Prostate gland (tissue), 2 donors: ENCODE data around the gene TFAP2A. TPM values are rescaled to one million over a fixed set of nuclear protein-coding genes. Genes with fewer than 3 reads are reported as not detected.

Source experiments
- DNase-seq: peaks from one replicate; pipeline ENCODE4 v3.0.0-alpha.2; 2019; ENCODE audit warnings: low spot score
- H3K27ac ChIP-seq, 2 donors: fragments of 200-600 bp; sonication (generic); 2 replicates each; pipeline ENCODE4 v1.5.1; 2017 to 2019
- H3K27me3 ChIP-seq: fragments of 200-600 bp; sonication (generic); replicated peaks from 2 replicates; pipeline ENCODE4 v1.5.1; 2019; ENCODE audit not compliant: insufficient read depth
- H3K36me3 ChIP-seq, 2 donors: fragments of 200-600 bp; sonication (generic); 1 replicate in 1 of 2; 2 replicates in 1 of 2; pipeline versions ENCODE4 v1.5.1 to v1.8.1; 2017 to 2019
- H3K4me1 ChIP-seq: fragments of 200-600 bp; sonication (generic); replicated peaks from 2 replicates; pipeline ENCODE4 v1.5.1; 2019
- H3K4me3 ChIP-seq, 2 donors: fragments of 200-600 bp; sonication (generic); 2 replicates each; pipeline ENCODE4 v1.5.1; 2017 to 2019
- H3K9me3 ChIP-seq: fragments of 200-600 bp; sonication (generic); 2 replicates; pipeline ENCODE4 v1.5.1; 2017
- POLR2A ChIP-seq: fragments of 450-650 bp; IDR thresholded peaks from one replicate; pipeline ENCODE4 v1.6.1; 2016; ENCODE audit warnings: antibody characterized with exemption, mild to moderate bottlenecking
- POLR2AphosphoS5 ChIP-seq: sonication (generic); formaldehyde crosslinking; IDR thresholded peaks from one replicate; pipeline ENCODE4 v1.6.1; 2017; ENCODE audit warnings: antibody characterized with exemption
- WGBS: methylation state at CpG from one replicate; pipeline ENCODE4 v1.1.5; 2018; 5-methylcytosine and 5-hydroxymethylcytosine counted together
- intact Hi-C: fragments of 100-400 bp; cut with DNase I; formaldehyde crosslinking; loops from one replicate; pipeline ENCODE4 v1.14.2; 2022
- total RNA-seq, 2 donors: library from RNA; depleted of rRNA; stranded (reverse); fragments of >200 nt; gene quantifications; one replicate each; pipeline ENCODE4 v1.1.0, GENCODE V29; 2016
- TF ChIP-seq, protein P1 (sequence below), 4 experiments: fragments of 200-600 bp in 2 of 4; fragments of 450-650 bp in 2 of 4; sonication (generic) in 2 of 4; IDR thresholded peaks; 1 replicate in 3 of 4; 2 replicates in 1 of 4; pipeline ENCODE4 v1.5.1; 2016 to 2019; ENCODE audit warnings: antibody characterized with exemption in 4 of 4, mild to moderate bottlenecking in 2 of 4, moderate library complexity in 2 of 4

Gene TFAP2A
- total RNA-seq, 2 donors from 2014 or later, result 16.0 to 20.4 TPM

DNA sequence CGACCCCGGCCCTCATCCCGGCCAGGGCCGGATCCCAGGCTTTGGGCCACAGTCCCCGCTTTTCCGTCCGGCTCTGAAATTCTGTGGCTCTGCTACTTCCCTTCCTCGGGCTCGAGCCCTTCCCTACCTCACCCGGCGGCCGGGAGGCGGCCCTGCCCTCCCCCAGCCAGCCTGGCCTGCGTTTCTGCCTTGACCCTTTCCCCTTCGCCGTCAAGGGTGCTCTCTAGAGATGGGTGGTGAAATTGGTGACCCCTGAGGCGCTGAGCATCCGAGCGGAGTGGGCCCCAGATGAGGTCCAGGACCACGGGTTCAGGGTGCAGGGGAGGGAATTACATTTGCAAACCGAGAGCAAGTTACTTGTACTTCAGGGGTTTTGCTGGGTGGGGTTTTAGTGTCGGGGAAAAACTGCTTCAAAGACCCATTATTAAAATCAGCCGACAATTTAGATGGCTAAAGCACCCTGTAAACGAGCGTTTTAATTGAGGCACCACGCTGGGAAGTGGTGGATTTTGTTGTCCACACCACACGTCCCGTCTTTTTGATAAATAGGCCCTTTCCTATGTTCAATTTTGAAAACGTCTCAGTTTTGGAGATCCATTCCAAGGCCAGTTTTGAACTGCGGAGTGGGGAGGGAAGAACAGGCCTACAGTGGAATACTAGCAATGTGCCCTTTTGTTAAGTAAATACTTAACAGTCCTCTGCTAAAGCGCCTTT is 9.9 kb downstream of the TFAP2A start:
- DNase-seq, result no peak

DNA sequence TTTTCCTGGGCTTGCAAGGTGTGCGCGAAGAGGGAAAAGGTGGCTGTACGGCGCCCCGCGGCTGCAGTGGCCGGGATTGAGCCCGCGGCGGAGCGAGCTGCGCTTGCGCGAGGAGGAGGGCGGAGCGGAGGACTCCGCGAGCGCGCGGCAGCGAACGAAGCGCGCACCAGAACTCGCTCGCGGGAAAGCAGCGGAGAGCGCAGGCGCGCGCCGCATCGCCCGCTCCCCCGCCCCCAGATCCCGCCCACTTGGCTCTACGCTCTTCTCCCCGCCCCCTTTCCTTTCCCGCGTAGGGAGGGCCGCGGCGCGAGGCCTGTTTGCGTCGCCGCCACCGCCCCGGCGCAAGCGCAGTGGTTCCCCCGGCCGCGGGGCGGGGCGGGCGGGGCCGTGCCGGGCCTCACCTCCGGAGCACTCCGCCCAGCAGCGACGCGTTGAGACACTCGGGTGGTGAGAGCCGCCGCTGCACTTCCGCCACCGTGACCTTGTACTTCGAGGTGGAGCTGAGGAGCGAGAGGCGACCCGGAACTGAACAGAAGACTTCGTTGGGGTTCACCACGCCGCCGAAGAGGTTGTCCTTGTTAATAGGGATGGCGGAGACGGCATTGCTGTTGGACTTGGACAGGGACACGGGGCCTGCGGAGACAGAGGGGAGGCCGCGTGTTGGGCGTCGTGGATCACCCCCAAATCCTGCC is 10.6 kb downstream of the TFAP2A start:
- peak; percentile 91 for DNase-seq
- Histone ChIP-seq H3K27ac (peak overlapping the region; percentile 87 to 94), H3K27me3 (no peaks in the 10 kb centered on the region), H3K4me1 (peaks cover 5% of the 10 kb centered on the region), H3K9me3 (no peaks in the 10 kb centered on the region), H3K36me3 (no peaks in the 10 kb centered on the region), H3K4me3 (peak overlapping the region; percentile 22 to 40)
- peak; percentile 81 for TF ChIP-seq POLR2AphosphoS5
- TF ChIP-seq POLR2A, result peak; percentile 90
- TF ChIP-seq, protein P1, sequence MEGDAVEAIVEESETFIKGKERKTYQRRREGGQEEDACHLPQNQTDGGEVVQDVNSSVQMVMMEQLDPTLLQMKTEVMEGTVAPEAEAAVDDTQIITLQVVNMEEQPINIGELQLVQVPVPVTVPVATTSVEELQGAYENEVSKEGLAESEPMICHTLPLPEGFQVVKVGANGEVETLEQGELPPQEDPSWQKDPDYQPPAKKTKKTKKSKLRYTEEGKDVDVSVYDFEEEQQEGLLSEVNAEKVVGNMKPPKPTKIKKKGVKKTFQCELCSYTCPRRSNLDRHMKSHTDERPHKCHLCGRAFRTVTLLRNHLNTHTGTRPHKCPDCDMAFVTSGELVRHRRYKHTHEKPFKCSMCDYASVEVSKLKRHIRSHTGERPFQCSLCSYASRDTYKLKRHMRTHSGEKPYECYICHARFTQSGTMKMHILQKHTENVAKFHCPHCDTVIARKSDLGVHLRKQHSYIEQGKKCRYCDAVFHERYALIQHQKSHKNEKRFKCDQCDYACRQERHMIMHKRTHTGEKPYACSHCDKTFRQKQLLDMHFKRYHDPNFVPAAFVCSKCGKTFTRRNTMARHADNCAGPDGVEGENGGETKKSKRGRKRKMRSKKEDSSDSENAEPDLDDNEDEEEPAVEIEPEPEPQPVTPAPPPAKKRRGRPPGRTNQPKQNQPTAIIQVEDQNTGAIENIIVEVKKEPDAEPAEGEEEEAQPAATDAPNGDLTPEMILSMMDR (IDR thresholded peaks at IDR 0.05), result peak; percentile 38 to 88 (median 66)
- intact Hi-C loops, result no loop called here
- WGBS, result under 1% methylated on average over 75 of the region's 87 CpGs

More for the DNA sequence above, 9.9 kb downstream of the TFAP2A start:
- peak overlapping the region; percentile 87 to 94 for H3K27ac ChIP-seq
- WGBS, result 23% methylated on average over 31 of the region's 31 CpGs
- intact Hi-C loops, result no loop called here
- H3K4me1 ChIP-seq, result peaks cover 5% of the 10 kb centered on the region
- H3K4me3 ChIP-seq, result peak overlapping the region; percentile 22 to 40
- H3K27me3 ChIP-seq, result no peaks in the 10 kb centered on the region
- H3K36me3 ChIP-seq, result no peaks in the 10 kb centered on the region
- no peaks in the 10 kb centered on the region for H3K9me3 ChIP-seq
- TF ChIP-seq POLR2A, result no peak
- TF ChIP-seq, protein P1 (IDR thresholded peaks at IDR 0.05), result no peak
- TF ChIP-seq POLR2AphosphoS5, result no peak

DNA sequence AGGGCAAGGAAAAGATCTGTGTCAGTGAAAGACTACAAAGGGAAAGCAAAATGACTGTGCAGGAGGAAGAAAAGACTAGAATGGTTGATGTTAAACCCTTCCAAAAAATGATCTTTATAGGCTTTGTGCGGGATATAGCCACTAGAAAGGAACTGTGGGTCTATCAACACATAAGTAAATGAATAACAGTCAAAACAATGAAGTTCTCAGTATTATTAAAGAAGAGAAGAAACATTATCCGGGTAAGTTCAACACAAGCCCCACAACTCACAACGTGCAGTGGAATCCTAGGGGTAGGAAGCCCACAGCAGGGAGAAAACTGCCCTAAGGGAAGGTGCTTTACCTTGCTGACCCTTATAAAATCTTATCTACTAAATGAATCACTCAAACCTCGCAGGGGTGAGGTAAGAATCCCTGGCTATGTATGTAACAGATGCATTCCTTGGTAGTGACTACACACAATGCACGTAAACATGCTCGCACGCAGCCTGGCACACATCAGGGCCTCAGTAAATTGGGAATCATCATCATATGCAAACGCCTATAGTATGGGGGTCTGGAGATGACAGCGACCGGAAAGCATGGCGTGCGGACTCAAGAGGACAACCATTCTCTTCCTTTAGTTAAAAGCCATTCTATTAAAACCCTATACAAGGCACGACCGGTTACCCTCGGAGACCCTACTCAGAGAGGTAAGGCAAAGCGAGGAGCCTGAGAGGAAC is 11.3 kb downstream of the TFAP2A start:
- H3K36me3 ChIP-seq, result no peaks in the 10 kb centered on the region
- TF ChIP-seq, protein P1 (IDR thresholded peaks at IDR 0.05), result no peak
- no peak for TF ChIP-seq POLR2A
- TF ChIP-seq POLR2AphosphoS5, result no peak
- no peaks in the 10 kb centered on the region for H3K9me3 ChIP-seq
- peak overlapping the region; percentile 22 to 40 for H3K4me3 ChIP-seq
- 4% methylated on average over 16 of the region's 16 CpGs for WGBS
- peak overlapping the region; percentile 57 to 71 for H3K27ac ChIP-seq
- peak; percentile 46 for DNase-seq
- peaks cover 5% of the 10 kb centered on the region for H3K4me1 ChIP-seq
- intact Hi-C loops, result no loop called here
- no peaks in the 10 kb centered on the region for H3K27me3 ChIP-seq

DNA sequence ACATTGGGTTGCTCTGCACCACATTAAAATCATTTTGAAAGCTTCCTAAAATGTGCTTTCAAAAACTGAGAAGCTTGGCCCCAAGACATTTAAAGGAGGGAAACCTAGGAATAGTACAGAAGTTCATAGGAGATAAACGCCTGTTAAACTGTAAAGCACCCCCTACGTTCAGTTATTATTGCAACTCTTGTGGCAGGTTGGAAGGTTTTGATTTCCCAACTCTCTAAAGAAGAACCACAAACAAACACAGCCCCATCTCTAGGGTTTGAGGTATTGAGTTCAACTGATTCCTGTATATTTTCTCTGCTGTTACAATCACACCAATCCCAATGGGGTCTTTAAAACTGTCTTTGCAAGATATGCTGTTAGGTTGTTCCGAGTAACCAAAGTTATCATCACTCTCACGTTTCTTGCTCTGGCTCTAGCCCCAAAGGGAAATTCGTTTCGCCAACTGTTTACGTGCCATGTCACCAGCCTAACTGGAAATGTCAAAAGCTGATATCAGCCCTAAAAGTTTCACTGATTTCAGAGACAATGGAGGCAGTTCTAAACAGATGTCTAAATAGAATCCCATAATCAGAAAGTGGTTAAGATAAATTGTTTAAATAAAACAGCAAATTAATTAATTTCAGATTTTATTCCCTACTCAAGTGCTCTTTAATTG is 12.1 kb downstream of the TFAP2A start:
- H3K9me3 ChIP-seq, result no peaks in the 10 kb centered on the region
- intact Hi-C loops, result no loop called here
- no peak overlapping the region for H3K4me3 ChIP-seq

More for the DNA sequence above, 12.1 kb downstream of the TFAP2A start:
- H3K27ac ChIP-seq, result peak overlapping the region; percentile 57 to 71
- H3K27me3 ChIP-seq, result no peaks in the 10 kb centered on the region
- H3K4me1 ChIP-seq, result peaks cover 5% of the 10 kb centered on the region
- TF ChIP-seq POLR2A (no peak), POLR2AphosphoS5 (no peak)
- TF ChIP-seq, protein P1 (IDR thresholded peaks at IDR 0.05), result no peak
- WGBS, result 31% methylated on average over 7 of the region's 7 CpGs
- H3K36me3 ChIP-seq, result no peaks in the 10 kb centered on the region
- no peak for DNase-seq
